Panc1 (cell line): ENCODE data around the gene CLSTN2.

ENCODE experiments used
- CTCF ChIP-seq: fragments of 450-650 bp; IDR thresholded peaks from 2 replicates; pipeline ENCODE4 v1.5.1; 2017; ENCODE audit warnings: mild to moderate bottlenecking
- REST ChIP-seq, 2 experiments: IDR thresholded peaks; 2 replicates each; pipeline ENCODE4 v1.6.1; 2011 to 2012; ENCODE audit warnings: low read depth in 2 of 2, control low read depth in 1 of 2, low read length in 1 of 2, mild to moderate bottlenecking in 1 of 2, moderate library complexity in 1 of 2; ENCODE audit not compliant: insufficient read depth in 1 of 2
- SIN3A ChIP-seq: IDR thresholded peaks from 2 replicates; pipeline ENCODE4 v1.6.1; 2012; ENCODE audit warnings: low read depth, mild to moderate bottlenecking, low read length, moderate library complexity, borderline replicate concordance; ENCODE audit not compliant: insufficient read depth
- TCF7L2 ChIP-seq: IDR thresholded peaks from 2 replicates; pipeline ENCODE4 v1.6.1; 2011; ENCODE audit warnings: mild to moderate bottlenecking, low read depth, low read length, inconsistent platforms

- TF ChIP-seq CTCF, result no peak
- no peak for TF ChIP-seq REST (IDR thresholded peaks at IDR 0.05; ENCODE audit: insufficient read depth in 1 of 2, low read depth in 2 of 2, low read length in 1 of 2)
- no peak for TF ChIP-seq TCF7L2
- TF ChIP-seq SIN3A, result no peak
These were observed 216.3 kb downstream of the CLSTN2 start for GRCh38 chr3:140151321-140151720.
